Measurements from ENCODE around the gene PABPC1L. TPM values are rescaled to one million over a fixed set of nuclear protein-coding genes. Genes with fewer than 3 reads are reported as not detected.

PABPC1L gene
- total and polyA plus RNA-seq, 2 of the 13 experiments (the other 11 are each of a cell fraction or from before 2014, with no cell fraction given): 30.8 to 252 TPM

GRCh38 chr20:44967207-44967807 lies 57.4 kb downstream of the PABPC1L start (continued):
- no peak for TF ChIP-seq ZNF83 (CRISPR knock-in tag; IDR thresholded peaks at IDR 0.05; ENCODE audit: borderline replicate concordance)
- TF ChIP-seq ZSCAN30 (CRISPR knock-in tag; IDR thresholded peaks at IDR 0.05): no peak
- no peak for TF ChIP-seq NRL (CRISPR knock-in tag; IDR thresholded peaks at IDR 0.05; ENCODE audit: borderline replicate concordance)
- TF ChIP-seq, protein P1, sequence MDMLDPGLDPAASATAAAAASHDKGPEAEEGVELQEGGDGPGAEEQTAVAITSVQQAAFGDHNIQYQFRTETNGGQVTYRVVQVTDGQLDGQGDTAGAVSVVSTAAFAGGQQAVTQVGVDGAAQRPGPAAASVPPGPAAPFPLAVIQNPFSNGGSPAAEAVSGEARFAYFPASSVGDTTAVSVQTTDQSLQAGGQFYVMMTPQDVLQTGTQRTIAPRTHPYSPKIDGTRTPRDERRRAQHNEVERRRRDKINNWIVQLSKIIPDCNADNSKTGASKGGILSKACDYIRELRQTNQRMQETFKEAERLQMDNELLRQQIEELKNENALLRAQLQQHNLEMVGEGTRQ (IDR thresholded peaks at IDR 0.05; ENCODE audit: low read depth, low read length): no peak
- TF ChIP-seq, protein P1 (CRISPR knock-in tag; IDR thresholded peaks at IDR 0.05; ENCODE audit: borderline replicate concordance): no peak
- no peak for TF ChIP-seq PATZ1 (CRISPR knock-in tag; IDR thresholded peaks at IDR 0.05)
- TF ChIP-seq SOX6 (IDR thresholded peaks at IDR 0.05): no peak
- peak; percentile 19; the same call in 1 of the 2 replicates for TF ChIP-seq SOX6 (CRISPR knock-in tag; IDR thresholded peaks at IDR 0.05)
- TF ChIP-seq TEAD3 (CRISPR knock-in tag; optimal IDR thresholded peaks at IDR 0.05; ENCODE audit: borderline replicate concordance): peak; percentile 16
- TF ChIP-seq ZNF354B (CRISPR knock-in tag; IDR thresholded peaks at IDR 0.05): peak; percentile 95; the same call in 1 of the 2 replicates
- no peak for TF ChIP-seq ZNF790 (CRISPR knock-in tag; IDR thresholded peaks at IDR 0.05; ENCODE audit: borderline replicate concordance)
- TF ChIP-seq, protein P2, sequence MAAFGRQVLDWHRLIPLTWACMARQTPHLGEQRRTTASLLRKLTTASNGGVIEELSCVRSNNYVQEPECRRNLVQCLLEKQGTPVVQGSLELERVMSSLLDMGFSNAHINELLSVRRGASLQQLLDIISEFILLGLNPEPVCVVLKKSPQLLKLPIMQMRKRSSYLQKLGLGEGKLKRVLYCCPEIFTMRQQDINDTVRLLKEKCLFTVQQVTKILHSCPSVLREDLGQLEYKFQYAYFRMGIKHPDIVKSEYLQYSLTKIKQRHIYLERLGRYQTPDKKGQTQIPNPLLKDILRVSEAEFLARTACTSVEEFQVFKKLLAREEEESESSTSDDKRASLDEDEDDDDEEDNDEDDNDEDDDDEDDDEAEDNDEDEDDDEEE (CRISPR knock-in tag; IDR thresholded peaks at IDR 0.05): 0 out of 2 replicates have a peak, but pooled peaks have one; percentile 53
- TF ChIP-seq AKNA (CRISPR knock-in tag; IDR thresholded peaks at IDR 0.05; ENCODE audit: borderline replicate concordance): no peak

Data from HepG2 (cell line).